HG03196 (cell line): Measurements from ENCODE around the gene BLOC1S1.

ENCODE experiments used
- ATAC-seq: cut with Tn5 transposase; IDR thresholded peaks from one replicate; pipeline ENCODE4 v1.9.1; 2021; ENCODE audit not compliant: unreplicated experiment

Gene BLOC1S1

DNA sequence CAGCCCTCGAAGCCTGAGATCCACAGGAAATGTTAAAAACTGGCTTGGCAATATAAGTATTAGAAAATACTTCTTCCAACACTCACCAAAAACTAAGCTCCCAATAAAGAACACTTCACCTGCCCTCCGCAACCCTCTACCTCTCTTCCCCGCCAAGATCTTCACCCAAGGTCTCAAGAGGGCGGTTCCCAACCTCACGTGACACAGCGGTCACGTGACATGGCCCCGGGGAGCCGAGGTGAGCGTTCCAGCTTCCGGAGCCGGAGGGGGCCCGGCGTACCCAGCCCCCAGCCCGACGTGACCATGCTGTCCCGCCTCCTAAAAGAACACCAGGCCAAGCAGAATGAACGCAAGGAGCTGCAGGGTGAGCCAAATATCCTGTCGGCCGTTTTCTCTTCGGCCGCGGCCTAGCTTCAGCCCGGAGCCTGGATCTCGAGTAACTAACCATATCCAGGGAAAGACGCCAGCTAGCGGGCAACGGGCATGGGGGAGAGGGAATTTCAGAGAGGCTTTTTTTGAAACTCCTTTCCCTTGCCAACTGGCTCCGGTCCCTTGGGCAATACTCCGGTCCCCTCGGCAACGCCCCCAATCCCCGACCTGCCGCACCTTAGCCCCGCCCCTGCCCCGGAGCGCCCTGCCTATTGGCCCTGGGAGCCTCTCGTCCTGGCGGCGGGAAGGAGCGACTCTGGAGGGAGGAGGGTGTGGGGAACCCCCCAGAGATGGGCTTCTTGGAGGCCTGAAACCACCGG is at the start of gene BLOC1S1:
Gene BLOC1S1, plus strand, starts transcription at position 214 of the 749 bp plus-strand sequence. Its CDS starts 6 bp downstream, at position 220.
- peak; percentile 91 for ATAC-seq

GRCh38 chr12:55666508-55666907 is 49.3 kb upstream of the BLOC1S1 start:
- ATAC-seq, result no peak

- no peak for ATAC-seq
These were observed 45.6 kb upstream of the BLOC1S1 start for GRCh38 chr12:55670276-55670675.

- ATAC-seq, result no peak
These were observed 44.1 kb upstream of the BLOC1S1 start for GRCh38 chr12:55671746-55672145.

DNA sequence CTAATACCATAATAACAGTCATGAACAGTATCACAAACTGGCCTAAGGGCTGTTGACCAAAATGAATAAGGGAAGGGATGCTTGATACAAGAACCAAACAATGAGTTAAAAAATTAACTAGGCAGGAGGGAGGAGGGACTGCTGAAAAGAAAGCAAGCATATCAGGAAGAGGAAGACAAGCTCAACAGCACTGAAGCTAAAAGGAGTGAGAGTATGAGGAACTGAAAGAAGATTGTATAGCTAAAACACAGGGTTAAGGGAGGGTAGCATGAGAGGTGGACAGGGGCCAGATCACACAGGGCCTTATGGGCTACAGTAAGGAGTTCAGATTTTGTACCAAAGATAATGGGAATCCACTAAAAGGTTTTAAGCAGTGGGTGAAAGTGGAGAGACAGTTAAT is 42.2 kb upstream of the BLOC1S1 start:
- peak; percentile 96 for ATAC-seq

- ATAC-seq, result no peak
These were observed 40.2 kb upstream of the BLOC1S1 start for GRCh38 chr12:55675666-55676065.

DNA sequence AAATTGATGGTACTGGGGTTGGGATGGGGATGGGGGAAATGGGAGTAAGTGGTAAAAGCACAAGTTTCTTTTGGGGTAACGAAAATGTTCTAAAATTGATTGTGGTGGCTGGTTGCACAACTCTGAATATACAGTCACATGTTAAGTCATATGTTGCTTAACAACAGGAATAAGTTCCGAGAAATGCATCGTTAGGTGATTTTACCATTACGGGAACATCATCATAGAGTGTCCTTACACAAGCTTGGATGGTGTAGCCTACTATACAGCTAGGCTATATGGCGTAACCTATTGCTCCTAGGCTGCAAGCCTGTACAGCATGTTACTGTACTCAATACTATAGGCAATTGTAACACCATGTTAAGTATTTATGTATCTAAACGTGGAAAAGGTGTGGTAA is 39.1 kb upstream of the BLOC1S1 start:
- ATAC-seq, result no peak

DNA sequence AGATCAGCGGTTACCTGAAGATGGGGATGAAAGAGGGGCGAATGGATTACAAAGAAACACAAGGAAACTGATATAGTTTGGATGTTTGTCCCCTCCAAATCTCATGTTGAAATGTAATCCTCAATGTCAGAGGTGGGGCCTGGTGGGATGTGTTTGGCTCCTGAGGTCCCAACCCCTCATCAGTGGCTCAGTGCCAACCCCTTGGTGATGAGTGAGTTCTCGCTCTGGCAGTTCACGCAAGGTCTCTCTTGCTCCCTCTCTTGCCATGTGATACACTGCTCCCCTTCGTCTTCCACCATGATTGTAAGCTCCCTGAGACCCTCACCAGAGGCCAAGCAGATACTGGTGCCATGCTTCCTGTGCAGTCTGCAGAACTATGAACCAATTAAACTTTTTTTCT is 36.2 kb upstream of the BLOC1S1 start:
- no peak for ATAC-seq

GRCh38 chr12:55681142-55682077 is 34.4 kb upstream of the BLOC1S1 start:
- ATAC-seq, result no peak

- no peak for ATAC-seq
These were observed 33.6 kb upstream of the BLOC1S1 start for GRCh38 chr12:55682087-55682796.

DNA sequence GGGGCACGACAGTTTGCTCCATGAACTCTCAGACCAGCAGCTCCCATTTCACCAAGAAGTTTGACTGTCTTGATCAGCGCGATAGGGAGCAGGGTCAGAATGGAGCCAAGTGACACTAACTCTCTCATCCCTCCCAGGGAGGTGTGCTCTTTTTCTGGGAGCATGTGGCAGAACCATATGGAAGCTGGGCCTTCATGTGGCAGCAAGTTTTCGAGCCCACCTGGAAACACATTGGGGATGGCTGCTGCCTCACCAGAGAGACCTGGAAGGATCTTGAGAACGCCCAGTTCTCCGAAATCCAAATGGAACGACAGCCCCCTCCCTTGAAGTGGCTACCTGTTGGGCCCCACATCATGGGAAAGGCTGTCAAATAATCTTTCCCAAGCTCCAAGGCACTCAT is 32.2 kb upstream of the BLOC1S1 start:
- ATAC-seq, result no peak

DNA sequence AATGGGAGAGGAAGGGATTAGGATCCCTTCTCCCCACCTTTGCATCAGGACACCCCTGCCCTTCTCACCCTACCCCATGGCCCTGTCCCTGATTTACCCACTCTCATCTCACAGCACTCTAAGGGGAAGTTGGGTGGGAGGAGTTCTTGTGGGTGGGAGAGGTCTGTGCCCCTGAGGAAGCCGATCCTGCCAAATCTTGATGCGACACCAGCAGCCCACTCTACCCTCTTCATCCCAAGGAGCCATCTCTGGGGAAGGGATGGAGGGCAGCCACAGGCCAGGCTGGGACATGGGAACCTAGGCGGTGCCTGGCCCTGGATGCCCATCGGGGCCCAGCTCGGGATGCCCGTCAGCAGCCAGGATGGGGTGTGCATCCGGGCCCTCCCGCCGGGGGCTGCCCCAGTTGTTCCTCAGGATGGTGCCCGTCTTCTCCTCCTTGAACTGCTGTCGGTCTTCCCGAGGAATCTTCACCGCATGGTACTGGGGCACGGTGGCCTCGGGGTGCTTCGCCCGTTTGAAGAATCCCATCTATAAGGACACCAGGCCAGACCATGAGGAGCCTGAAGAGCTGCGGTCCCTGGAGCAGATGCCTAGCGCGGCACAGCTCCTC is 31.0 kb upstream of the BLOC1S1 start:
- no peak for ATAC-seq

- no peak for ATAC-seq
These were observed 30.2 kb upstream of the BLOC1S1 start for GRCh38 chr12:55685671-55686070.

- no peak for ATAC-seq
These were observed 29.4 kb upstream of the BLOC1S1 start for GRCh38 chr12:55686366-55687010.

- ATAC-seq, result no peak
These were observed 28.1 kb upstream of the BLOC1S1 start for GRCh38 chr12:55687746-55688145.

GRCh38 chr12:55688716-55689655 is 26.9 kb upstream of the BLOC1S1 start:
- no peak for ATAC-seq

DNA sequence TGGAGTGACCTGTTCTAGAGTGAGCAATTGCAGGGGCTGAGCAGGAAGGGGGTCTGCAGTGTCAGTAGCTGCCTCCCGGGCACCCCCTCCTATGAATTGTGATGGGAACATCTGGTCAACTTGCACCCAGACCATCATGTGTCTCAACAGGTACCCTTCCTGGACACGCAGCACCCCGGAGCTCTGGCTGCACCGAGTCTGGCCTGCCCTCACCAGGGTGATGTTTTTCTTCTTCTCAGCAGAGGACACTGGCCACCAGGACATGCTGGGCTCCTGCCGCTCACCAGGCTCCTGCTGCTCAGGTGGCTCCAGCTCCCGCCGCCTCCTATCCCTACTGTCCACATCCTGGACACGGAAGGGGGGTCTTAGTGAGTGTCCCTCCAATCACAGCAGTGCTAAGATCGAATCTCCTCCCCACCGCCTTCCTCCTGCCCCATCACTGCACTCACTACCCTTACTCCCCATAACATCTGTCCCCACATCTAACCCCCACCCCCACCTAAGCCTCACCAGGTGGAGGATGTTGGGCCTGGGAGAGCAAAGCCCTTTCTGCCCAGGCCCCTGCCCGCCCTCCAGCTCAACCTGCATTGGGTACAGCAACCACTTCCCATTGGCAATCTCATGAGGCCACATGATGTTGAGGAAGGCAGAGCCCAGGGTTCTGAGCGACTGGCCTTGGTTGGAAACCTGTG is 23.1 kb upstream of the BLOC1S1 start:
- no peak for ATAC-seq

- no peak for ATAC-seq
These were observed 22.3 kb upstream of the BLOC1S1 start for GRCh38 chr12:55693323-55694187.
